HG03565 (cell line): ENCODE measurements around the gene RANBP9.

Experiments used
- ATAC-seq: cut with Tn5 transposase; IDR thresholded peaks from one replicate; pipeline ENCODE4 v1.9.1; 2021; ENCODE audit warnings: mild to moderate bottlenecking, moderate library complexity; ENCODE audit not compliant: unreplicated experiment

Gene RANBP9

DNA sequence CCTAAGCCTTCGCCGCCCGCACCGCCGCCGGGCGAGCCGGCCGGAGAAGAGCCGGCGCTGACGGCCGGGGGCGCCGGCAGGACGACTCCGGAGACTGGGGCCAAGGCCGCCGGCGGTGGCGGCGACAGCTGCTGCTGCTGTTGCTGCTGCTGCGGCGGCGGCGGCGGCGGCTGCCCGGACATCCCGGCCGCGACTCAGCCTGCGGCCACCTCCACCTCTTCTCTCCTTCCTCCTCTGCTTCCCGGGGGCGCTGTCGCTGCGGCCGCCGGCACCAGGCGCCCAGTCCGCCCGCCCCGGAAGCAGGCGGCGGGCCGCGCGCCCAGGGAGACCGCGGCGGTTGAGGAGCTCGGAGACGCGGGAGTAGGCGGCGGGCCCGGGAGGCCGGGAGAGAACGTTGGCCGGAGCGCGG is 307 bp downstream of the RANBP9 start:
- peak; percentile 37 for ATAC-seq

DNA sequence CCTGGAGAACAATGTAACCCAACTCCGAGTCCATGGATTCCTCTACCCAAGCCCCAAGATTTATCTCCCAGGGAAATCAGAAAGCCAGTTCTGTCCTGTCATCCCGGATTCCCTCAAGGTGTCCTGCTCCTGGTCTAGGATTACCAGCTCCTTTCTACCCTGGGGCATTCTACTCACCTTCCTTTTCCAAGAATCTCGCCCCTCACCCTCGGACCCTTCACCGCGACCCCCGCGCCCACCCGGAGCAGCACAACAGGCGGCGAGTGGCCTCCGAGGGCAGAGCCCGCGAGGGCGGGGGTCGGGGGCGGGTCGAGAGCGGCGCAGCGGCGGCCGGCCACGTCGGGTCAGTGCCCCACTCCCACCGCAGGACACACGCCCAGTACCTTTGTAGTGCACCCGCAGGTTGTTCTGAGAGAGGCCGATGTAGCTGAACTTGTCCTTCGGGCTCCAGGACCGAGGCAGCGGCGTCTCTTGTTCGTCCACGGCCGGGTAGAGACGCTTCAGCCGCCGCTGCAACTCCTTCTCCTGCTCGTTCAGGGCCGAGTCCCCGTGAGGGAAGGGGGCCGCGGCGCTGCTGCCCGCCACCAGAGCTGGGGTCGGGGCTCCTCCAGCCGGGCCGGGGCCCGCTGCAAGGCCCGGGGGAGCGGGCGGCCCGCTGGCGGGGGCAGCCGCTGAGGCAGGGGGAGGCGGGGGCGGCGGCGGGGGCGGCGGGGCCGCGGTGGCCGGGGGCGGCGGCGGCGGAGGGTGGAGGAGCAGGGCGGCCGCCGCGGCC is 897 bp downstream of the RANBP9 start:
- peak; percentile 7 for ATAC-seq

DNA sequence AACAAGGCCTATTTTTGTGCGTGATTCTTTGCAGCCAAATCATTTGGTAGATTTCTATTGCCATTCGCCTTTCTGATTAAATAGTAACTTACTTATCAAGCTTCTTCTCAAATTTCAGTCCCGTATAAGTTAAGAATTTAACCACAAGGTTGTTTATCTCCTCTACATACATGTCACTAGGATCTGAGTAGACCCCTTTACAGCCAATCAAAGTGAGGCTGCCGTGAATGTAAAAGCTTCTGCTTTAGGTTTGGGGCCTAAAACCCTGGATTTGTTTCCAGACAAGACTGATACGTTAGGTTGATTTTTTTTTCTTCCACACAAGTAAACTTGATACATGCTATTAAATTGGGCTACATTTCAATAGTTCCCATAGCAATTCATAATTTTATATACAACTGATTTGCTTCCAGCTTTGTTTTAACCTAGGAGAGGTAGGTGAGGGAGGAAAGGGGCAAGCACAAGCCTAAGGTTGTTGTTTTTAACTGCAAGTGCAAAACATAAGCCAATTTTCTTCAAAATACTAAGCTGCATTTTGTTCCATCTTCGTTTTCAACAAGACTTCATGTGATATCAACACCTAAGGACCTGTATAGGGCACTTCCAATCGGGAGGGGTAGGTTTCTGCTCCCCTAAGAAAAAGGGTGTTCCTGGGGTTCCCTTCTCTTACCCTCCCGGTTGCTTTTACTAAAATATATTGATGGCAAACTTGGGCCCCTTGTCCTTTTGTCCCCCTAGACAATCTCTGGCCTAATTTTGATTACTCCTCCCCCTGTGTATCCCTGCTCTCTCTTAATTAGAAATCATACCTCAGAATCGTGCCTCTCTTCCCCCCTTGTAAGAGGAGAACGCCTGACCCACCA is 1.7 kb downstream of the RANBP9 start:
- no peak for ATAC-seq

DNA sequence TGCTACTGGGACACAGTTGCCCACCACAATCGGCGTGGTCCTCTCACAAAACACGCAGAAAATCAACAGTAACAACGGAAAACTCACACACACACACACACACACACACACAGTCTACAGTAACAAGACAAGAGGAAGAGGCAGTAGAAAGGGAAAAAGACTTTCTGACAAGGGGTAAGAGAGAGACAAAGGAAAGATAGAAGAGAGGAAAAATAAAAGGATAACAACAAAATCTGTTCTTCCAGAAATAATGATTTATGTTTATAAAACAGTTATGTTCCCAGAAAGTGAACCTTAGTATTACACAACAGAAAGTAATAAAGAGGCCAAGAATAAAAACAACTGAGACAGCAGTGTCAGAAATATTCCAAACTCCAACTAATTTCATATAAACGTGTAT is 2.9 kb downstream of the RANBP9 start:
- ATAC-seq = no peak

DNA sequence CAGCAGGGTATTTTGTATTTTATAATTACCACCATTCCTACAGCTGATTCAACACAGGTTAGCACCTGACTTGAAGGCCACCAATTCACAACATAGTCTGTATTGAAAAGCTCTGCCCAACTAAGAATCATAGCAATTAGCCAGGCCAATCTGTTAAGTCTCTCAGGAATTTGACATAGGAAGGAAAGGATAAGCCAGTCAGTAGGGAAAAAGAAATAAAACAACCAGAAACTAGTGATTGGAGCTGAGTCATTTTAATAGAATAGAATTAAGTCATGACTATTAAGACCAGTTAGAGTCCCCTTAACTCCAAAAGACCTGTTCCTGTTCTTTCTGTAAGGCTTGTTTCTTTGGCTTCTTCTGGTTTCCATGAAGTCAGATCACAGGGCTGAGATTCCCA is 8.1 kb downstream of the RANBP9 start:
- no peak for ATAC-seq

DNA sequence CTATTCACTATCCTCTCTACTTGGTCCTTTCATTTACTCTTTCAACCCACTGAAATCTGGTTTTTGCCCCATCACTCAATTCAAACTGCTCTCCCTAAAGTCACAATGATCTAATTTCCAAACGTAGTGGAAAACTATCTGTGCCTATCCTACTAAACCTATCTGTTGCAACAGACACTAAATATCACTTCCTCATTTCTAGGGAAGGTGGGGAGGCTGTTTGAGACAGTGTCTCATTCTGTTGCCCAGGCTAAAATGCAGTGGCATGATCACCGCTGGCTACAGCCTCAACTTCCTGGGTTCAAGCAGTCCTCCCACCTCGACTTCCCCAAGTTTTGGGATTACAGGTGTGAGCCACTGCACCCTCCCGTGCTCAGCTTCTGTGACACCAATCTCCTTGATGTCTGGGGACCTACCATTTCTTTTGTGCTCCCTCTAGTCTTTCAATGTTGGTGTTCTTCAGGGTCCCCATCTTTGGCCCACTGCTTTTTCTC is 8.8 kb downstream of the RANBP9 start:
- ATAC-seq = peak; percentile 56

DNA sequence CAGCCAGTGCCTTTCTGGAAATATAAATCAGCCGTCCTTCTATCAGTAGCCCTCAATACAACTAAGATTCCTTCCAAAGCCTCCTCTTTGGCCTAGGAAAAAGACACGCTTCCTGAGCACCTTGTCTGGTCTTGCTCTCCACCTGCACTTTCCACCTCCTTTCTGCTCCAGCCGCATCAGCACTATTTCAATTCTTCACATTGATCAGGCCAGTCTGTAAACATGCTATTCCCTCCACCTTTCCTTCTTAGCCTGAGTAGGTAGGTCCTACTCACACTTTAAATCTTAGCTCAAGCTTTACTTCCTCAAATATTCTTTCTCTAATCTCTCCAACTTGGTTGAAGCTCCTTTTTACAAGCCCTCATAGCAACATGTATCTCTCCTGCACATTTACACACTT is 11.4 kb downstream of the RANBP9 start:
- ATAC-seq = no peak

DNA sequence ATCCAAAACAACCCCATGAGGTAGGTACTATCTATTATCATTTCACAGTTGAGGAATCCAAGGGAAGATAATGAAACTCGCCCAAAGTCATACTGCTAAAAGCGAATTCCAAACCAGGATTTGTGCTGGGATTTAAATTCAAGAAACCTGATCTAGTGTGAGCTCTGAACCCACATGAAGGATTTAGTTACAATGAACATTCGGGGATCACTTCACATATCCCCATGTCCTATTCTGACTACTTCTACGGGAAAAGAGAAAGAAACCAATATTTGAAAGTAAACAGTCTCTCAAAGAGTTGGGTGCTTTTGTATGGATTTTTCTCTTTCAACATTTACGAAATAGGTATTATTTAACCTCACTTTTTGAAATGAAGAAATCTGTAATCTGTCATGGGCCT is 12.9 kb downstream of the RANBP9 start:
- ATAC-seq = no peak

DNA sequence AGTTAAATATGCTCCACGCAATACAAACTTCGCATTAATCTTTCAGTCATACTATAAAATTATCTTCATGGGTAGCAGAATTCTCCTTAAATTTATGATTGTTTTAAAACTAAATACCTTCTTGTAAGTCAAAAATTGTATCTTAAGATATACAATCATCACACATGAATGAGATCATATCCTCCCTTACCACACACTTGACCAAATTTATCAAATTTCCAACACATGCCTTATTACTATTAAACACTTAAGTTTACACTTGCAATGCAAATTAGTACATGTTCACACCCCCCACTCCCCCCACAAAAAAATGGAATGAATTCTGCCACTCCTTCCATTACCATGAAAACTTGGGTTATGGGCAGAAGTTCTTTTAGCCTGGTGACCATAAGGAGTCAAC is 13.8 kb downstream of the RANBP9 start:
- no peak for ATAC-seq

DNA sequence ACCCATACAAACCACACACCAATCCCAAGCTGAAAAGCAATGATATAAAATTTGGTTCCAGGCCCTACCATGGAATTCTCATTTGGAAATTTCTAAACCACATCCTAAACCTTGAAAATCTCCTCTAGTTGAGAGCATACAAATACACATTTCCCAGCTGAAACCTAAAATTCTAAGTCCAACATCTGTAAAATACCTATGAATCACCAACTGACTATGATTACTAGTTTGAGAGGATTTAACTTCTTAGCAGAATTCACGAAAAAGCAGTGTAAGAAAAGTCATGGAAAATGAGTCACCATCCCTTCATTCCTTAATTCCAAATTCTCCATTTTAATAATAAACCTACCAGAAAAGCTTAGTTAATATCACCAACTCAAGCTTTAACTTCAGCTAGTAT is 15.4 kb downstream of the RANBP9 start:
- ATAC-seq = no peak

DNA sequence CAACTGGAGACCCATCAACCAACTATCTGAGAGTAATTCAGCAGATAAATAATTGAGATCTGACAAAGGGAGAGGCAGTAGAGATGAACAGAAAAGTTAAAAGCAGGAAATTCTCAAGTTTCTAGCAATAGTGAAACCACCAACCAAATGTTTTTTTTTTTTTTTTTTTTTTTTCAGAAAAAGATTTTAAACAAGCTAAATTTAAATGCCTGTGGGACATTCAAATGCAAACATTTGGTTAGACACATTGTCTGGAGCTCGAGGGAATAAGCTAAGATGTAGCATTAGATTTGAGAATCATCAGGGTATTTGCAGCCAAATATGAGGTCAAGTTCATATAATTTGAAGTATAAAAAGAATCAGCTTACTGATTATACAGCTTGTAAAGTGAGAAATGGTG is 16.4 kb downstream of the RANBP9 start:
- no peak for ATAC-seq

DNA sequence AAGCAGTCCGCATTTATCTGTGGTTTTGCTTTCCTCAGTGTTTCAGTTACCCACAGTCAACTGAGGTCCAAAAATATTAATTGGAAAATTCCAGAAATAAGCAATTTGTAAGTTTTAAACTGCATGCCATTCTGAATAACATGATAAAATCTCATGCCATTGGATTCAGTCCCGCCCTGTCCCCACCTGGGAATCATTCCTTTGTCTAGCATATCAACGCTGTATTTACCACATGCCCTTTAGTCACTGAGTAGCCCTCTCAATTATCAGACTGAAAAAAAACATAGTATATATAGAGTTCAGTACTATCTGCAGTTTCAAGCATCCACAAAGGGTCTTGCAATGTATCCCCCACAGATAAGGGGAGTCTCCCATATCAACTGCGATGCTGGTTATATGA is 17.1 kb downstream of the RANBP9 start:
- ATAC-seq = no peak

DNA sequence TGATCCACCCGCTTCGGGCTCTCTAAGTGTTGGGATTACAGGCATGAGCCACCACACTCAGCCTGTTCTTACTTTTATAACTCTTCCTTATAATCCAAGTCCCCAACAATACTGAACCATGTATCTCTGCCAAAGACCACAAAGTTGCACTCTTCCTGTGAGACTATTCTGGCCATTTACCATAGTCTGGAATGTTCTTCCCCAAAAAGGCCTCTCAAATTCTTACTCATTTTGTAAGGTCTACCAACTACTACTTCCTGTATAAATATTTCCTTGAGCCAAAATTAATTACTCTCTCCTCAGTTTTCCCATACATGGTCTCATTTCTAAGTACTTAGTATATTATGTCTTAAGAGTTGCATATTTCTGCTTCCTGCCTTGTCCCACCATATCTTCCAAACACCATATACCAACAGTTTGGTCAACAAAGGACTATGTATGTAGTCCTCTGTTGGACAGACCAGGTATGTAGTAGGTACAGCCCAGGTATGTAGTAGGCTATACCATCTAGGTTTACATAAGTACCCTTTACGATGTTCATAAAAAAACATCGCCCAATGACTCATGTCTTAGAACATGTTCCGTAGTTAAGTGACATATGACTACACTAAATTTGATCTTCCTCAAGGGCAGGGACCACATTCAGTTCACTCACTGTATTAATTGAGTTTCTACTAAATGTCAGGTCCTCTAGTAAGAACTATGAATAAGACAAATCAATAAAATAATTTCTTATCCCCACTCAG is 22.0 kb downstream of the RANBP9 start:
- ATAC-seq = no peak

DNA sequence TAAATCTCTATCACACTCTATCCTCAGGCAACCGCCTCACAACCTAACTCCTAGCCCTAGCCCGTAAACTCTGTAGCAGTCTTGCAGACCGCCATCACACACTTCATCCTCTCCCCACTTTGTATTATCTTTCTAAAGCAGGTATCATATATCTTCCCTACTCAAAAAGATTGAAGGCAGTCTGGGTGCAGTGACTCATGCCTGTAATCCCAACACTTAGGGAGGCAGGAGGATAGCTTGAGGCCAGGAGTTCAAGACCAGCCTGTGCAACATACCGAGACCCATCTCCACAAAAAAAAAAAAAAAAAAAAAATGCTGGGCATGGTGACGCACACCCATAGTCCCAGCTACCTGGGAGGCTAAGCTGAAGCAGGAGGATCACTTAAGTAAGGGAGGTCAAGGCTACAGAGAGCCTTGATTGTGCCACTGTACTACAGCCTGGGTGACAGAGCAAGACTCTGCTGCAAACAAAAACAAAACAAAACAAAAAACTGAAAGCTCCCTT is 22.9 kb downstream of the RANBP9 start:
- no peak for ATAC-seq

DNA sequence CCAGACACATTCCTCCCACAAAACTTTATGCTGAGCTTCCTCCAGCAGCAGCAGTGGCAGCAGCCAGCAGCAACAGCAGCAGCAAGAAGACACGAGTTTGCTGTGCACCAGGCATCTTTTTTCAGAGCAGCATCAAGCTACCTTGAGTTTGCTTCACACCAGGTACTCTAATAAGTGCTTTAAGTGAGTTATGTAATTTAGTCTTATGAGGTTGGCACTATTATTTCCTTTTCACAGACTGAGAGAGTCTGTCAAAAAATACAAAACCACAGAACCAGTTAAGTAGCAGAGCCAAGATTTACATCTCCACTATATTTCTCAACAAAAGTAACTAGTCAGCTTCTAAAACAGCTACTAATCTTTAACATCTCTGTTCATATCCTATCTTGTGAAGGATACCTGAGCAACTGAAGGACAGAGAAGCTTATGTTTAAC is 23.7 kb downstream of the RANBP9 start:
- ATAC-seq = no peak

DNA sequence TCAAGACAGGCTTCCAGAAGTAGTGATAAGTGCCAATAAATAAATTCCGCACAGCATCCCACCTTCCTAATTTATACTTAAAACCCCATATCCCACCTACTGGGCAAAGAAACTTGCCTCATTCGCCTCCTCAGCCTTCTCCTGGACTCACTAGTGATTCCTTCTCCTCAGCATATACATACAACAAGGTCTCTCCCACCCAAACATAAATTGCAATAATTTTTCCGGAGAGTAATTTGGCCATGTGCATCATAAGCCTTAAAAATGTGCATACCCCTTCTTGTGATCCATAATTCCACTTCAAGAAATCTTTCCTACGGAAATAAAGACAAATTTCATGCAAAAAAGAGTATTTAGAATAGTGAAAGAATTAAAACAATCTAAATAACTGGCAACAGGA is 26.8 kb downstream of the RANBP9 start:
- no peak for ATAC-seq

DNA sequence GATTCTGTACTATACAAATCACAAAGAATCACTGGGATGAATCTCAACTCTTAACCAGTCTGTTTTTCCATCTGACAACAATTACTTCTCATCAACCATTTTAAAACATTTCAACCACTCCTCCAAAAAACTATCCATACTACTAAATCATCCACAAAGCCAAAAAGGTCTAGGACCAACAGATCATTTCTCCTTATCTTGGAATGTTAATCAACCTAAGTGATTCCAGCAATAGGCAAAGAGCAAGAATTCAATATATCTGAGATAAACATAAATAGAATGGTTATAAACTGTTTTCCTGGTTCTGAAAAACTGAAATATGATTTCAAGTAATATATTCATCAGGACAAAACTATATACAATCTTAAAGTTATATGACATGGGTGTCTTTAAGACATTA is 28.6 kb downstream of the RANBP9 start:
- ATAC-seq = no peak

DNA sequence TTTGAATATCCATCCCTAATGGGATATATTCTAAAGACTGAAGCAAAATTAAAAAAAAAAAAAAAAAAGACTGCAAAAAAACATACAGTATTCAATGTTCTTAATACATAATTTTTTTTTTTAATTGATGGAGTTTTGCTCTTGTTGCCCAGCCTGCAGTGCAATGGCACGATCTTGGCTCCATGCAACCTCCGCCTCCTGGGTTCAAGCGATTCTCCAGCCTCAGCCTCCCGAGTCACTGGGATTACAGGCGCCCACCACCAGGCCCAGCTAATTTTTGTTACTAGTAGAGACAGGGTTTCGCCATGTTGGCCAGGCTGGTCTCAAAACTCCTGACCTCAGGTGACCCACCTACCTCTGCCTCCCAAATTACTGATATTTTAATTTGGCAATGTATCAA is 29.3 kb downstream of the RANBP9 start:
- no peak for ATAC-seq

DNA sequence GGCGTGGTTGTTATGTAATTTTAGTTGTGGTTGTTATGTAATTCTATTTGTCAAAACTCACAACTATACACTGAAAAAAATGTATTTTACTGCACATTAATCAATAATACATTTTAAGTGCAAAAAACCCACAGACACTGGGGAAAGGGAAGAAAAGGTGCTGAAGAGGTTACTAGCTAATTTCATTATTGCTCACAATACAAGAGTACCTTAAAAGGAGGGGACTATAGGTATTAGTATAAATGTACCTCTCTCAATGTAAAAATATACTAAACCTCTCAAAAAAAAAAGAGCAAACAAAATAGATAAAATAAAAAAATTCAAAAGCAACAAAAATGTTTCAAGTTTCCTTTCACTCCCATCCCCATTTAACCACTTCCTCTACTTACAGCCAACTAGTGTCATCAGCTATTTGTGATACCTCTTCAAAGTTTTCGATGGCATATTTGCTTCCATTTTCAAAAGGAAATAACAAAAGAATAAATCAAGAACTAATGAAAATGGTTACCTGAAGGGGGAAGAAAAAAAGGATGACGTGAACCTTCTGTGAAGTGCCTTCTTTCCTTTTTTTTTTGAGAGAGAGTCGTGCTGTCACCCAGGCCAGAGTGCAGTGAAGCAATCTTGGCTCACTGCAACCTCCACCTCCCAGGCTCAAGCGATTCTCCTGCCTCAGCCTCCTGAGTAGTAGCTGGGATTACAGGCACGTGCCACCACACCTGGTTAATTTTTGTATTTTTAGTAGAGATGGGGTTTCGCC is 30.2 kb downstream of the RANBP9 start:
- no peak for ATAC-seq

DNA sequence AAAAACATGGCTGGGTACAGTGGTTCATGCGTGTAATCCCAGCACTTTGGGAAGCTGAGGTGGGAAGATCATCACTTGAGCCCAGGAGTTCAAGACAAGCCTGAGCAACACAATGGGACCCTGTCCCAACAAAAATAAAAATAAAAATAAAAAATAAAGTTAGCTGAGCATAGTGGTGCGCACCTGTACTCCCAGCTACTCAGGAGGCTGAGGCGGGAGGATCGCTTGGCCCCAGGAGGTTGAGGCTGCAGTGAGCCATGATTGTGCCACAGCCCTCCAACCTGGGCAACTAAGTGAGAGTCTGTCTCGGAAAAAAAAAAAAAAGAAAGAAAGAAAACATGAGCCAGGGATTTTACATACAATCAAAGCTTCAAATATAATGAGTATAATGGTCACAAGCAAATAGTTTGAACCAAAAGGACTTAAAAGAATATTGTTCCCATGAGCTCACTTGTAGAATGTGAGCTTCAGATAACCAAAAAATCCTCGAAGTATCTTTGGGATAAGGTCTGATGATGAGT is 31.1 kb downstream of the RANBP9 start:
- no peak for ATAC-seq
